NOMO-1 treated with dmso at 0.1 percent for 144 hours (cell line): Measurements from ENCODE around the gene ZNF385A.
A peak's percentile ranks its signal among the peaks of the same experiment; 100 is the strongest.
"Not testable (repeated sequence)": the region's sequence is repeated elsewhere in the genome, so short reads cannot be mapped to it uniquely, and the experiment has no call there.

Experiments used
- DNase-seq: peaks from one replicate; lab custom pipeline; 2025; ENCODE audit not compliant: unreplicated experiment; lab: John Stamatoyannopoulos, UW

Gene ZNF385A

GRCh38 chr12:54330442-54330841 is 54.1 kb downstream of the ZNF385A start:
- no peak for DNase-seq

DNA sequence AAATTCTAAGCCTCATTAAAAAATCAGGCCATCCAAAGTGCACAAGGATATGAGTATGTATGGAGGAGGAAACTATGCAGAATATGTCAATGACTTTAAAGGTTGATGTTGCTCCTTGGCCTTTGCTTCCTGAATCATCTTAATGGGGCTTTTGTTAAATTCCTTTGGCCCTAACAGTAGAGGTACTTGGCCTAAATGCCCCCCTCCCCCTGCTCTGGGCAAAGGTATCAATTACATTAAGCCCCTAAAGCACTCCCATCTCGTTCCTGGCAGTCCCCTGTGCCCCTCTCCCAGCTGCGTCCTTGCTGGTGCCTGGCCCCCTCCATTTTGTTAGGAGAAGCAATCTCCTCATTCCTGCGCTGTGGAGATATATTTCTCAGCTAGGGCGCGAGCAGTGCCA is 54.8 kb downstream of the ZNF385A start:
- no peak for DNase-seq

DNA sequence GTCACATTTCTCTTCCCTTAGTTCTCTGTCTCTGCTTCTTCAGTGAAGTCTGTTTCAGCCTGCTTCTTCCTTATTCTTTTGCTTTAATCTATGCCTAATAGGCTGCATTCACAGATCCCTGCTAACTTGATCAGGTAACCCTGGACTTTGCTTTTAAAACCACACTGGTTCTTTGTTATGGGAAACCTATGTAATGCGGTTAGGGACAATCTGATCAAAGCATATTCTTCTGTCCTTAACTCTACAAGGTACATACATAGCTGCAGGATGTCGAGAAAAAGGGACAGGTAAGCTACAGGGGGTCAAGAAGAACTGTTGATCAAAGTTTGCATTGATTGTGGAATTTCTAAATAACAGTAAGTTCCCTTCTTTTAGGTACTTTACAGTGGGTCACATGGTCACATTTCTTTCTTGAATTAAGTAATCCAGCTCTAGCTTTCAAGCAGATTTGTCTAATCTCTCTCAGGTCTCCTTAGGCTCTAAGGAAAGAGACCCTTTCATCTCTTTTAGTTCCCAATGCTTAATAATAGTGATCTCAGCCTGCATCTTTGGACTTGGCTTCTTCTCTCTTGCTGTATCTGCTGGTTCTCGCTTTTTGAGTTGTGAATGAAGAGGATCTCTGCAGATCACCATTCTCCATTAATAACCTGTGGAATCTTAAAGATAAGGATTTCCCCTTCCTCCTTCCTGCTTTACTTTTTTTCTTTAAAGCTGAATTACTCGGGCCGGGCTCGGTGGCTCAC is 55.8 kb downstream of the ZNF385A start:
- DNase-seq, result no peak

- not testable (repeated sequence) for DNase-seq
These were observed 59.0 kb downstream of the ZNF385A start for GRCh38 chr12:54325442-54326109.

GRCh38 chr12:54324617-54325441 is 59.7 kb downstream of the ZNF385A start, which contains the start of gene COPZ1:
TSS of gene COPZ1 (plus strand) at chr12:54325131. CDS start at chr12:54325164, 33 bp downstream.
- peak; percentile 100 for DNase-seq

GRCh38 chr12:54321363-54321762 is 63.2 kb downstream of the ZNF385A start:
- DNase-seq, result no peak
